Kidney capillary endothelial cell (primary cell): ENCODE measurements around the gene CYTH4.

Experiments
- DNase-seq: peaks from one replicate; pipeline ENCODE4 v3.0.0-alpha.2; 2018; ENCODE audit warnings: low spot score

The CYTH4 gene

GRCh38 chr22:37329238-37330140 is 47.2 kb downstream of the CYTH4 start:
- no peak for DNase-seq

- no peak for DNase-seq
Measured at GRCh38 chr22:37330200-37331033, 48.1 kb downstream of the CYTH4 start.

GRCh38 chr22:37331034-37331428 is 48.7 kb downstream of the CYTH4 start:
- no peak for DNase-seq

- DNase-seq, result no peak
Measured at GRCh38 chr22:37331856-37332536, 49.7 kb downstream of the CYTH4 start.

GRCh38 chr22:37333724-37334460 is 51.6 kb downstream of the CYTH4 start:
- no peak for DNase-seq

- DNase-seq, result no peak
Measured at GRCh38 chr22:37334461-37334858, 52.2 kb downstream of the CYTH4 start.

GRCh38 chr22:37334859-37335805 is 52.8 kb downstream of the CYTH4 start:
- DNase-seq, result no peak

- DNase-seq, result no peak
Measured at GRCh38 chr22:37335806-37336199, 53.5 kb downstream of the CYTH4 start.

GRCh38 chr22:37336579-37336978 is 54.3 kb downstream of the CYTH4 start:
- DNase-seq, result no peak

GRCh38 chr22:37337204-37337943 is 55.1 kb downstream of the CYTH4 start:
- DNase-seq, result no peak

GRCh38 chr22:37338539-37339246 is 56.4 kb downstream of the CYTH4 start:
- no peak for DNase-seq

GRCh38 chr22:37340331-37341262 is 58.3 kb downstream of the CYTH4 start:
- DNase-seq, result no peak

- no peak for DNase-seq
Measured at GRCh38 chr22:37342065-37342464, 59.8 kb downstream of the CYTH4 start.

GRCh38 chr22:37343348-37343747 is 61.0 kb downstream of the CYTH4 start:
- DNase-seq, result no peak

- DNase-seq, result no peak
Measured at GRCh38 chr22:37343863-37344734, 61.8 kb downstream of the CYTH4 start.

GRCh38 chr22:37344735-37345449 is 62.6 kb downstream of the CYTH4 start:
- no peak for DNase-seq
